Gastrocnemius medialis (tissue), 4 donors: Measurements from ENCODE around the gene PHB1.

Experiments
- POLR2A ChIP-seq, 2 donors: fragments of 450-650 bp; IDR thresholded peaks; one replicate each; pipeline ENCODE4 v1.6.1; 2017; ENCODE audit warnings: antibody characterized with exemption in 2 of 2, mild to moderate bottlenecking in 2 of 2, moderate library complexity in 2 of 2
- TF ChIP-seq, protein P1 (sequence below), 5 experiments: fragments of 450-650 bp in 3 of 5; fragments of 200-600 bp in 2 of 5; sonication (generic) in 2 of 5; IDR thresholded peaks in 4 of 5; conservative IDR thresholded peaks in 1 of 5; 1 replicate in 4 of 5; 2 replicates in 1 of 5; pipeline ENCODE4 v1.5.1; 2016 to 2019; ENCODE audit warnings: antibody characterized with exemption in 5 of 5, mild to moderate bottlenecking in 3 of 5, moderate library complexity in 3 of 5

DNA sequence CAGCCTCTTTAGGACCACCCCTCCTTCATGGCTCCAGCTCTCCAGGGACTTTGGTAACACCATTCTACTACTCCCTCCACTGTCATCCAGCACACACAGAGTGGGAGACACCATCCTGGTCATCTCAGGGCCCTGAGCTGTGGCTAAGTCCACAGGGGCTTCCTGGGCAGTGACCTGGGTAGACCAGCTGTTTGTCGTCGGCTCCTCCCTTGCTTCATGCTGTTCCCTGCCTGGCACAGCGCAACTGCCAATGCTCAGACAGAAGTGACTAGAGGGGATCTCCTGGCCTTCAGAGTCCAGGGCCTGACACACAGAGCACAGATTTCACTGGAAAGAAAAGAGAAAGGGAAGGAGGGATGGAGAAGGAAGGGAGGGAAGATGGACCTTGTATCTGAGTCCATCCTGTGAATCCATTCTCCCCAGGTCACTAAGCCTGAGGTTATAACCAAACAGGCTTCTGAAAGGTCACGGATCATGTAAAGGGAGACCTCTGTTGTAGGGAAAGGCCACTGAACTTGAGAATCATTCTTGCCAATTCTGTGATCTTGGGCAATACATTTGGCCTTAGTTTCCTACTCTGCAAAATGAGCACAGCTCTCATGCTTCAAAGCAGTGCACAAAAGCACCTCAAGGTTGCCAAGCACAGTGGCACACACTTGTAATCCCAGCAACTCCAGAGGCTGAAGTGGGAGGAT, 18.5 kb upstream of the PHB1 start:
- TF ChIP-seq POLR2A (IDR thresholded peaks at IDR 0.05) = no peak
- TF ChIP-seq, protein P1, sequence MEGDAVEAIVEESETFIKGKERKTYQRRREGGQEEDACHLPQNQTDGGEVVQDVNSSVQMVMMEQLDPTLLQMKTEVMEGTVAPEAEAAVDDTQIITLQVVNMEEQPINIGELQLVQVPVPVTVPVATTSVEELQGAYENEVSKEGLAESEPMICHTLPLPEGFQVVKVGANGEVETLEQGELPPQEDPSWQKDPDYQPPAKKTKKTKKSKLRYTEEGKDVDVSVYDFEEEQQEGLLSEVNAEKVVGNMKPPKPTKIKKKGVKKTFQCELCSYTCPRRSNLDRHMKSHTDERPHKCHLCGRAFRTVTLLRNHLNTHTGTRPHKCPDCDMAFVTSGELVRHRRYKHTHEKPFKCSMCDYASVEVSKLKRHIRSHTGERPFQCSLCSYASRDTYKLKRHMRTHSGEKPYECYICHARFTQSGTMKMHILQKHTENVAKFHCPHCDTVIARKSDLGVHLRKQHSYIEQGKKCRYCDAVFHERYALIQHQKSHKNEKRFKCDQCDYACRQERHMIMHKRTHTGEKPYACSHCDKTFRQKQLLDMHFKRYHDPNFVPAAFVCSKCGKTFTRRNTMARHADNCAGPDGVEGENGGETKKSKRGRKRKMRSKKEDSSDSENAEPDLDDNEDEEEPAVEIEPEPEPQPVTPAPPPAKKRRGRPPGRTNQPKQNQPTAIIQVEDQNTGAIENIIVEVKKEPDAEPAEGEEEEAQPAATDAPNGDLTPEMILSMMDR (IDR thresholded peaks at IDR 0.05 in 4 of 5, conservative IDR thresholded peaks at IDR 0.05 in 1 of 5) = no peak
